ENCODE results near the gene KCNIP4.

DNA sequence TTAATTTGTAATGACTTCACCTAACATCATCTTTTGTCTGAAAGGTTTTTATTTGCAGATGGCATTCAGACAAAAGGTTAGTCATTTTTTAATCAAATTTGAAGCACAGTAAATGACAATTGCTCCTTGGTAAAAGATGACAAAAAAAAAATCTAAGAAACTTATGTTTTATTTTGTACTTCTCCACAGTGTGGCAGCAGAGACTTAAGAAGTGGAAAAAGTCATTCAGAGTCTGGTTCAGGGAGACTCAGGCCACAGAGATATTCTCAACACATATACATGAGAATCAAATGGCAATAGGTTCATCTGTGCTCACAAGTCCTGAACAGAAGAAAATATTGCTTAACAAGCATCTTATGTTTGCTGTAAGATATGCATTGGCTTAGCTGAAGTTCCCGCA lies 436.2 kb downstream of the KCNIP4 start:
- TF ChIP-seq FOXK2 (IDR thresholded peaks at IDR 0.05) = no peak
- TF ChIP-seq BHLHE40 (IDR thresholded peaks at IDR 0.05; ENCODE audit: borderline replicate concordance) = no peak
- TF ChIP-seq FOXM1 (IDR thresholded peaks at IDR 0.05; ENCODE audit: borderline replicate concordance) = no peak
- no peak for TF ChIP-seq CTBP1 (IDR thresholded peaks at IDR 0.05; ENCODE audit: borderline replicate concordance)
- no peak for TF ChIP-seq SP1 (IDR thresholded peaks at IDR 0.05)
- no peak for TF ChIP-seq FOXA1 (IDR thresholded peaks at IDR 0.05)
- no peak for TF ChIP-seq ELF4 (IDR thresholded peaks at IDR 0.05)
- no peak for TF ChIP-seq SUZ12 (IDR thresholded peaks at IDR 0.05)
- TF ChIP-seq, protein P1, sequence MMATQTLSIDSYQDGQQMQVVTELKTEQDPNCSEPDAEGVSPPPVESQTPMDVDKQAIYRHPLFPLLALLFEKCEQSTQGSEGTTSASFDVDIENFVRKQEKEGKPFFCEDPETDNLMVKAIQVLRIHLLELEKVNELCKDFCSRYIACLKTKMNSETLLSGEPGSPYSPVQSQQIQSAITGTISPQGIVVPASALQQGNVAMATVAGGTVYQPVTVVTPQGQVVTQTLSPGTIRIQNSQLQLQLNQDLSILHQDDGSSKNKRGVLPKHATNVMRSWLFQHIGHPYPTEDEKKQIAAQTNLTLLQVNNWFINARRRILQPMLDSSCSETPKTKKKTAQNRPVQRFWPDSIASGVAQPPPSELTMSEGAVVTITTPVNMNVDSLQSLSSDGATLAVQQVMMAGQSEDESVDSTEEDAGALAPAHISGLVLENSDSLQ (IDR thresholded peaks at IDR 0.05) = no peak

Data from HEK293T (cell line).